HPDE6-E6E7 (cell line): ENCODE measurements around the gene VSTM2L.
"Not testable (repeated sequence)": the region's sequence is repeated elsewhere in the genome, so short reads cannot be mapped to it uniquely, and the experiment has no call there.

ENCODE experiments used
- DNase-seq: peaks from one replicate; pipeline ENCODE4 v3.0.0; 2011; ENCODE audit warnings: missing footprints; ENCODE audit errors: extremely low spot score

Gene VSTM2L

DNA sequence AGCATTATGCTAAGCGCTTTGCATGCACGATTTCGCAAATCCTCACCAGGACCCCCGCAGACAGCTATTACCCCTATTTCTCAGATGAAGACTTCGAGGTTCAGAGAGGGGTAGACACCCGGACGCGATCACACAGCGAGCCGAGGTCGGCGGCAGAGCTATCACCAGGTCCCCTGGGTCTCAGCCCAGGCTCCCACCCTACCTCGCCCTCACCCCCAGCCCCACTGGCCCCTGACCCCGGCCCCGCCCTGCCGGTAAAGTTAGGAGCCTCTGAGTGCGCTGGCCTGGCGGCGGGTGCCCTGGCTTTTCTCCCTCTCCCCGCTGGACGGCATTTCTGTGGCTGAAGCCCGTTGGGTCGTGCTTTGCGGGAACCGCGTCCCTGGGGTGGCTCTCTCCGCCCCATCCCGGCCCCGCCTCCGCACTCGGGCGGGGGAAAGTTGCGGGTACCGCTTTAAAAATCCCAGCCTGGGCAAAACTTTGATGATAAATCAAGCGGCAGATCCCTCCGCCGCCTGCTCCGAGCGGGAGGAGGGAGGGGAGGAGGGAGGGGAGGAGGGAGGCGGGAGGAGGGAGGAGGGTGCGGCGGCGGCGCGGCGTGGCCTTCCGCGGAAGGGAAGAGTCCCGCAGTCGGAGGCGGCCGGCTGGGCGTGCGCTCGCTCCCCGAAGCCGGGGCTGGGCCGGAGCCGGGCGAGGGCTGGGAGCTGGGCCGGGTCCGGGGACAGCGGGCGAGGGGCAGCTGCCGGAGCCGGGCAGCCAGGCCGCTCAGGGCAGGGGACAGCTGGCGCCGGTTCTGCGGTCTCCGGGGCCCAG, at the start of gene VSTM2L:
VSTM2L (plus strand) TSS at position 624 of the 810 bp plus-strand sequence. CDS start 224 bp downstream, outside the sequence.
- peak; percentile 56 for DNase-seq

DNA sequence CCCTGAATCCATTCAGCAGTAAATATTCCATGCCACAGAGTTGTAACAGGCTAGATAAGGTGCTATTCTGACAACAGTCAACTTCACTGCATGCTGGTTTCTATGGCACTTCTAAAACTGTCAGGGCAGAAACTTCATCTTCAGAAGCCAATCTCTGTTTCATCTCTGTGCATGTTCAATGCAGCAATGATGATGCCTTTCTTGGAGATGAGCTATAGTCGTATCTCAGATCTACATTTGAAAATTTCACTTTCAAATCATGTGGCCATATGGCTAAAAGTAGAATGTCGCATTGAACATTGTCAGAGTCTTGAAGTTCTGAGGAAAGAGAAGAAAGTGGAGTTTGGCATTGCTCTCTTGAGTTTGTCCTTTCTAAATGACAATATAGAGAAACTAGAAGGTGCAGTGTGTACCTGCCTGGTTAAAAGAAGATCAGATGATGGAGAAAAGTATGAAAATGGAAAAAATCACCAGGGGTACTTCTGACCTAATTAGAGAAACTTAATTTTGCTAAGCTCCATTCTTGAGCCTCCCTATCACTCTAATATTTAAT, 49.0 kb upstream of the VSTM2L start:
- DNase-seq, result no peak

- DNase-seq, result not testable (repeated sequence)
Measured at GRCh38 chr20:37856034-37856433, 46.9 kb upstream of the VSTM2L start.

DNA sequence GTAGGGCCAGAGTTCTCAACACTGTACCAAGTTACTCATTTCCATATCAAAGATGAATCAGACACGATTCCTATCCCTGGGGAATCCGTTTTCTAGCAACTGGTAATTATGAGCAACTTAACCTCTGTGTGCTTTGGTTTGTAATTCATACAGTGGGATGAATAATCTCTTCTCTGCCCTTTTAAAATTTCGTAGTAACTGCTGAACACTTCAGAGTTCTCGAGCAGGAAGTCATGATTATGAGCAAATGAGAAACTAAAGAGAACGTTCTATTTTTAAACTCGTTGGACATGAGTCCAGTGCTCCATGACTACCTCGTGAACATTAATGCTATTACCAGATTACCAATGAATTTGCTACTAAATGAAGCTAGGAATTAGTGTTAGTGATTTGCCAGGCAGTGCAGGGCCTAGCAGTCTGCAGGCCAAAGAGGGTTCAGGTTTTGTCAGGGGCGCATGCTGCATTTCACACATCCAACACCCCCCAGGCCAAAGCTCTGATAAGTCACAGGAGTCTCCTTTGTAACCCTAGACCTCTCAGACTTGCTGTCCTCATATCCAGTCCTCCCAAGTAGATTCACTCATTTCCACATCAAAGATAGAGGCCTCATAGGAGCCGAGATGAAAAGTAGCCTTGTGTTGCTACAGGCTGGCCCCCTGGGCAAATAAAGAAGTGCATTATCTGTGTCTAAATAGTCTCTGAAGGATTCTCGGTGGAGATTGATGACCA, 45.8 kb upstream of the VSTM2L start:
- DNase-seq, result no peak

DNA sequence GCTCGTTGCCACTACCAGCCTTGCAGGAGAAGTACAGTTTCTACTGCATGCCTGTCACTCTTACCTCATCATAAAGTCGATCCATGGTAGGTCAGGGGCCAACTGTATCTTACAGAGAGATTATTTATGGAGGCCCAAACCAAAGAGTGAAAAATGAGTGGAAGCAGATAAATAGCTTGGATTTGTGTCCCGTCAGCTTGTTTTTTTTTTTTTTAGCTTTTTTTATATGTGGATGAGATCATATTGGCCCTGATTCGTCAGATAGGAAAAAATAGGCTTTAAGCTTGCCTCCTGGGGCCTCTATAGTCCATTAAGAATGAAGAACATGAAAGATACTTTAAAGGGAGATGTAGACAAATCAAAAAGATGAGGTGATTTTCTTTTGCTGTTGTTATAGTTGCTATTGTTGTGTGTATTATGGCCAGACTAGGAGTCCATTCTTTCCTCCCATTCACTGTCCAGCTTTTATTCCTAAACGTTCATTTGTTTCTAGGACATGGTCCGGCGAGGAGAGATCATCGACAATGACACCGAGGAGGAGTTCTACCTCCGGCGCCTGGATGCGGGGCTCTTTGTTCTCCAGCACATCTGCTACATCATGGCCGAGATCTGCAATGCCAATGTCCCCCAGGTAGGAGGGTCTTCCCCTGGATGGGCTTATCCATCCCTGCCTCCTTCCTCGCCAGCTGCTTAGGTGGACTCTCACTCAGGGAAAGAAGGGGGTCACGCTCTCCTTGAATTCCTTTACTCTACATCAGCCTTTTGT, 43.3 kb upstream of the VSTM2L start:
- no peak for DNase-seq

- DNase-seq, result no peak
Measured at GRCh38 chr20:37863289-37863688, 39.6 kb upstream of the VSTM2L start.

- no peak for DNase-seq
Measured at GRCh38 chr20:37864298-37864697, 38.6 kb upstream of the VSTM2L start.

GRCh38 chr20:37866051-37866450, 36.9 kb upstream of the VSTM2L start:
- DNase-seq, result no peak

DNA sequence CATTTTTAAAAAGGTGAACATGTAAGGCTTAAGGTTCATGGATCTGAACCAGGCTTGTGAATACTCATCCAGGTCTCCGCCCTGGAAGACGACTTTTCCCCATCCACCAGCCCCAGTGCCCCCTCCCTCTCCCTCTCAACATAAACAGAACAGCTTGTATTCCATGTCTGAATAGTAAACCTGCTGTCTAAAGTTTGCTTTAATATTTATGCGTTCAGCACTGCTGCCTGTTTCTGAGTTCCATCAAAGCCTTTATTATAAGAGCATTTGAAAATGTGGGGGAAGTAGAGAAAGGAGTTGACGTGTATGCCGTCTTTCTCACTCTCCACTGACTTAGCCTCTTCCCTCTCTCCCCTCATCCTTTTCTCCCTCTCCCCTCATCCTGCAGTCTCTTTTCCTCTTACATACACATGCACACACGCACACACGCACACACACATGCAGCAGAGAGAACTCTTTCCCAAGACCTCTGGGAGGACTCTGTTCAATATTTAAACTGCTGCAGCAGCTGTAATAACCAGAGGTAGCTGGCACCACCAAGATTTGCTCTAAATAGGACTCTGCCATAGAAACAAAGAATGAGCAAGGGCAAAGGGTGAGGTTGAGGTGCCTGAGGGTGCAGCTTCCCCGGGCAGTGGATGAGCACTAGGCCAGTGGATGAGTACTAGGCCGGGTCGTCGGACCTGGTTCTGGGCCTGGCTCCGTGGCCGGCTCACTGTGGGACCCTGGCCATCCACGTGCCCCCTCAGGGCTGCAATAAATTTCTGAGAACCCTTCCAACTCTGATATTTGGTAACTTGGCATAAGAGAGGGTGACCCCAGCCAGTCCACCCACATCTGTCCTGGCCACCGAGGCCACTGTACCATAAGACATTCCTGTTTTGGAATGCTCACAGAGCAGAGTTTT, 35.4 kb upstream of the VSTM2L start:
- DNase-seq, result no peak

DNA sequence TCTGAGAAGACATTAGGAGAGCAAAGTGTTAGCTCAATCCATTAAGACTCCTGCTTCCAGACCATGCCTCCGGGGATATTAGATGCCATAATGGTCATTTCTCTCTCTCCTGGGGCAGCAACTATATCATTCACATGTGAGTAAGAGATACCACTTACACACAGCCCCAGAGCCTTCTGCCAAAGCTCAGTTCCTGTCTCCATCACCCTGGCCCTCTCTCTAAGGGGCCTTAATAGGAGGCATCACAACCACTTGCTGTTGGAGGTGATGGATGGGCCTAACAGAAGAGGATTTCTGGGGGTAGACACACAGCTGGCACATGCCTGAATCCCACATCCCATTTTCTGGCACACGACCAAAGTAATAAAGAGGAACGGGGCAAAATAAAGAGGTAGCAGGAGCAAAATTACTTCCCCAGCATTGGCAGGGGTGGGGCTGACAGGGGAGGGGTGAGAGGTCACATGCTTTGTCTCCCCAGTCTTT, 34.0 kb upstream of the VSTM2L start:
- DNase-seq, result no peak

- no peak for DNase-seq
Measured at GRCh38 chr20:37869334-37869861, 33.5 kb upstream of the VSTM2L start.

DNA sequence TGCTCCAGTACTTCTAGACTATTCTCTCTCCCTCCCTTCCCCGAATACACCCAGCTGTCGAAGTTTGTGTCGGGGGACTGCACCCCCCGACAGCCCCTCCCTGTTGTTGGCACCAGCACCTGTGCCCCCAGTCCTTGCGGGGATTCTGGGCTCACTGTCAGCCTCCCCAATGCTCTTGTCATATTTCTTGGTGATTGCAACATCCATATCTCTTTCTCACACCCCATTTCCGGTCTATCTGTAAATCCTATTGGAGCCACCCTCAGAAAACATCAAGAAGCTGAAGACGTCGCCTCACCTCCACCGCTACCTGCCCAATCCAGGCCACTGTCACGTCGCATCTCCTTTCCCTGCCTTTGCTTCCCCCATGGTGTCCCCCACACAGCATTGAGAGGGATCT, 32.6 kb upstream of the VSTM2L start:
- DNase-seq, result no peak

GRCh38 chr20:37871751-37872150, 31.2 kb upstream of the VSTM2L start:
- no peak for DNase-seq

DNA sequence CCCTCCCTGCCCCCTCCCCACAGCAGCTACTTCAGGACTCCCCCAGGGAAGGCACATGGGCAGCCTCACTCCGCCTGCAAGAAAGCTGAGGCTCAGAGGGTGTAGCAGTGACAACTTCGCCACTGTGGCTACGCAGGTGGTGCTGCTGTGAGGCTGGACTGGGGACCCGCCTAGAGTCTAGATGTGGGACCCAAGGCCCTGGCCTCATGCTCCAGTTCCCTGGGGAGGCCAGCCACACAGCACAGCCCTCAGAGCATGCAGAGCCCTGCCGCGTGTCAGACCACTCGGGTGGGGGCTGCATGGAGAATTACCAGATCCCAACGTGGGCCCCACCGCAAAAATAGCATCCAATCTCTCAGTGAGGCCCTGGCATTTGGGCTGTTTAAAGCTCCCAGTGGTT, 30.8 kb upstream of the VSTM2L start:
- DNase-seq, result no peak

GRCh38 chr20:37873884-37874283, 29.0 kb upstream of the VSTM2L start:
- no peak for DNase-seq

GRCh38 chr20:37875460-37876175, 27.3 kb upstream of the VSTM2L start:
- no peak for DNase-seq

GRCh38 chr20:37876863-37877262, 26.1 kb upstream of the VSTM2L start:
- no peak for DNase-seq

- DNase-seq, result no peak
Measured at GRCh38 chr20:37877832-37878772, 24.8 kb upstream of the VSTM2L start.
